ENCODE measurements around the gene APOBEC3H.
A peak's percentile ranks its signal among the peaks of the same experiment; 100 is the strongest.

The APOBEC3H gene

GRCh38 chr22:39114112-39114511, 17.1 kb downstream of the APOBEC3H start:
- DNase-seq = no peak

GRCh38 chr22:39115570-39115969, 18.5 kb downstream of the APOBEC3H start:
- DNase-seq = no peak

GRCh38 chr22:39115977-39116621, 19.1 kb downstream of the APOBEC3H start:
- no peak for DNase-seq

- peak; percentile 81 for DNase-seq
These were observed 20.6 kb downstream of the APOBEC3H start for GRCh38 chr22:39117585-39118191.

- DNase-seq = no peak
These were observed 23.9 kb downstream of the APOBEC3H start for GRCh38 chr22:39120983-39121382.

- no peak for DNase-seq
These were observed 25.9 kb downstream of the APOBEC3H start for GRCh38 chr22:39122772-39123470.

GRCh38 chr22:39123751-39124581, 26.9 kb downstream of the APOBEC3H start:
- DNase-seq = no peak

- DNase-seq = no peak
These were observed 28.6 kb downstream of the APOBEC3H start for GRCh38 chr22:39125622-39126021.

- no peak for DNase-seq
These were observed 31.5 kb downstream of the APOBEC3H start for GRCh38 chr22:39128508-39128907.

- DNase-seq = no peak
These were observed 32.0 kb downstream of the APOBEC3H start for GRCh38 chr22:39129081-39129480.

- DNase-seq = no peak
These were observed 32.7 kb downstream of the APOBEC3H start for GRCh38 chr22:39129746-39130145.

- no peak for DNase-seq
These were observed 33.2 kb downstream of the APOBEC3H start for GRCh38 chr22:39130152-39130704.

- no peak for DNase-seq
These were observed 34.1 kb downstream of the APOBEC3H start for GRCh38 chr22:39130892-39131855.

- DNase-seq = no peak
These were observed 35.2 kb downstream of the APOBEC3H start for GRCh38 chr22:39132281-39132680.

- DNase-seq = no peak
These were observed 36.0 kb downstream of the APOBEC3H start for GRCh38 chr22:39132871-39133524.

GRCh38 chr22:39133871-39134270, 36.8 kb downstream of the APOBEC3H start:
- no peak for DNase-seq

- DNase-seq = no peak
These were observed 37.5 kb downstream of the APOBEC3H start for GRCh38 chr22:39134366-39135091.

GRCh38 chr22:39135092-39135896, 38.2 kb downstream of the APOBEC3H start:
- peak; percentile 67 for DNase-seq

GRCh38 chr22:39136317-39136716, 39.3 kb downstream of the APOBEC3H start:
- no peak for DNase-seq

Measured in stimulated activated CD8-positive, alpha-beta memory T cell treated with anti-CD3 and anti-CD28 coated beads, Interleukin-4, amount 100 ng/mL, for 48 hours (primary cell).